GM18858 (cell line): ENCODE measurements around the gene KIF13A.
"Not testable (repeated sequence)": the region's sequence is repeated elsewhere in the genome, so short reads cannot be mapped to it uniquely, and the experiment has no call there.

Experiments
- ATAC-seq: cut with Tn5 transposase; IDR thresholded peaks from one replicate; pipeline ENCODE4 v1.9.1; 2021; ENCODE audit not compliant: unreplicated experiment

The KIF13A gene

DNA sequence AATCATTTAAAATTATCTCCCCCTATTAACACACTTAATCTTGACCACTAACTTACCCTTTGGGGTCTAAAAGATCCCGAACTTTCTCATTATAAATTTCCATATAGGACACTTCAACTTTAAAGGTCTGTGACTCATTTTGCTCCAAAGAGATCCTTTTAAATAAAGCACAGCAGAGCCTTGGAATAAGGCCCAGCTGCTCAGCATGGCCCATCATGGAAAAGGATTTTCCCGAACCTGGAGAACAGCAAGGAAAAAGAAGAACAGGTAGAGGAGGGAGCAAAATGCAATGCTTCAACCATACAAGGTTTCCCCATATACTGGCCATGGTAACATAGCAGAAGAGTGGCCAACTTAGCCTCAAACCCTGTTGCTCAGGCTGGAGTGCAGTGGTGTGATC, 132.1 kb downstream of the KIF13A start:
- ATAC-seq, result no peak

DNA sequence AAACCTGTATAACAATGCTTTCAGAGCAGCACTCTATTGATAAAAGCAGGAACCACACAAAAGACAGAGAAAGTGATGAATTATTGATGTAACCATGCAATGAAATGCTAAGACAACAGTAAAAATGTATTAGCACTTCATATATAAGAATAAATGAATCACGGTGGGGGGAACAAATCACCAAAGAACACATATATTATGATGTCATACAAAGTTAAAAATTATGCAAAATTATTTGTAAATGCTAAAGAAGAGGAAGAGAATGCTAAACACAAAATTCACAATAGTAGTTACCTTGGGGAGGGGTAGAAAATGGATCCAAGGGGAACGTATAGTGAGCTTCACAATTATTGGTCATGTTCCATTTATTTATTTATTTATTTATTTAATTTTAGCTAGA, 133.9 kb downstream of the KIF13A start:
- no peak for ATAC-seq

DNA sequence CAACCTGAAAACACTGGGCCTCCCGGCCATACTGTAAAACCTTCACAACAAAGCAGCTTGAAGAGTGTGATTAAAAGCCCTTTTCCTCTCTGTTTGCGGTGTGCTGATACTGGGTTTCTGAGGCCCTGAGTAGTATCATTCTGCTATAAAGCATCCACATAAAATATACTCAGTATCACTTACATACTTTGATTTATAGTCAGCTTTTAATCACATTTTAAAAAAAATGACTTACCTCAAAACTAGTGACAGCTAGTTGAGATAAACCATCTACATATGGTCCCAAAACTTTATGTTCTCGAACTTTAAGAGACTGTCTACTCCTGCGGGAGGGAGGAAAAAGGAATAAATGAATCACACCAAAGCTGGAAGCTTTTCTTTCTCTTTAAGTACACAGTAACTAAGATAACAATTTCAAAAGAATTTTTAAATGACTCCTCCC, 135.7 kb downstream of the KIF13A start:
- no peak for ATAC-seq

DNA sequence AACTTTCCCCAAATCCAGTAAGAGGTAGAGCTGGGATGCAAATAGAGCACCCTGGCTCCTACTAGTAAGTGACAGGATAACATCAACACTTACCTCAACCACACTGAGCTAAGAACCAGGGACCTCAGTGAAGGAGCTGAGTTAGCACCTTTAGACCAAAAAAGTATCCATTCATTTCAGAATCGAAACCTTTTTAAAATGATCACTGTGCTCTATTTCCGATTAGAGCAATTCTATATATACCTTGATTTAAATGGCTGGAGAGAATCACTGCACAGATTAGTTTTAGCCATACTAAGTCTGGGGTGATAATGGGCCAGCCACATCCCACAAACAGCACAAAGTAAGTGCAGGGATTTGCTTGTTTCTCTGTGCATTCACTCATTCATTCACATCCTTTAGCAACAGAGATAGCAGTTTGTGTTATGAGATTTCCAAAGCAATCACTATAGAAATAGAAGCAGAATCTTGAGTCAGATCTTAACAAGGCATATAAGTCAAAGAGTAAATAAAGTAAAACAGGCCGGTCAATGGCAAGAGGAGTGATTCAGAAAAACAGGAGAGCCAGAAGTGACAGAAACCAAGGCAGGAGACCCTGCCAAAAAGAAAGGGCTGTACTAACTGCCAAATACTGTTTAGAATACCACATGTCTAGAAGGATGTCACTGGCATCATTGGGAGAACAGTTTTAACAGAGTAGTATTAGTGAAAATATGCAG, 136.3 kb downstream of the KIF13A start:
- ATAC-seq, result no peak

DNA sequence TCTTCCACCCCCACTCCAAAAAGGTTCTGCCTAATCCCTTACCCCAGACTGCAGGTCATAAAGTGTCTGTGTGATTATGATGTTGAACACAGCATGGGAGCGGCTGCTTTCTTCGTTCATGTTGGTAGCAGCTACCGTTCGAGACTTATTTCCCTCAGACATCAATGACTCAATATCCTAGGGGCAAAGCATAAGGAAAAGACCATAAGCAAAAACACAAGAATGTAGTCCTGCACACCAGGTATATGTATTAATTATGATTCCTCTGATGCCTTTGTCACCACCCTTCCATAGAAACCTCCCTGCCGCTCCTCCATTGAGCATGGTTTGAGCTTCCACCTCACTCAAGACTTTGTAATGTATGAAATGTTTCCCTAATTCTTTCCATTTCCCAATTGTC, 137.2 kb downstream of the KIF13A start:
- no peak for ATAC-seq

DNA sequence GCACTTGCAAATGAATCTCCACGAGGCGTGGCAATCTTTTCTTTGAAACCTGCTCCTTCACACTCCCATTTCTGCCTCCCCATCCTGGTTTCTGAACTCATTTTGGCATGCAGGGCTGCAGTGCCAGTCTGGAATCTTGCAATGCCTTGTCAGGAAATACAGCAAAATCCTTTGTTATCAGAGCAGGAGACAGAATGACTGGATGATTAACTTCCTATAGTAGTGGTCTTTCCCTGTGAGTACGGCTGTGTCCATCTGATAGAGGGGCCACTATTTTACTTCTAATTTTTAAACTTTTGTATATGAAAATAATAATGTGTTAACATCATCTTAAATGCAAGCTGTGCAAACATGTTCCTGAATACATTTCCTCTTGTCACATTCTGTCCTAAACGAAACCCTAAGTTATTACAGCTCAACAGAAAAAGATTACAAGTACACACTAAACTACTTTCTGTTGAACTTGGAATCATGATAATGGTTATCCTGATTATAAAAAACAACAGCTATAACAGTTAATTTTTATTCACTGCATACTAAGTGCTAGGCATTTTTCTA, 140.2 kb downstream of the KIF13A start:
- no peak for ATAC-seq

DNA sequence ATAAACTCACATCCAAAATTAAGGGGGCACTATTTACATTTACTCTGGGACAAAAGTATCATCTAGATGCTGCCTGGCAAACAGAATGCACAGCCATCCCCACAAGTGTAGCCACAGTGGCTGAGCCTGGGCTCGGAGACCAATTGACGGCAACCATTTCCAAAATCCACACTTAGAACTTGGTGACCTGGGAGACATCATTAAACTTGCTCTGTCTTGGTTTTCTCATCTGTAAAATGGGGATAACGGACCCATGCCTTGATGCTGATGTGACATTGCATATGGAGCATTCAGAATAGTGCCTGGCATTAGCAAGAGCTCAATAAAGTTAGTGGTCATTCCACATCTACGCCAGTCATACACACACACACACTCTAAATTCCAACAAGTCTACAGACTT, 140.7 kb downstream of the KIF13A start:
- no peak for ATAC-seq

DNA sequence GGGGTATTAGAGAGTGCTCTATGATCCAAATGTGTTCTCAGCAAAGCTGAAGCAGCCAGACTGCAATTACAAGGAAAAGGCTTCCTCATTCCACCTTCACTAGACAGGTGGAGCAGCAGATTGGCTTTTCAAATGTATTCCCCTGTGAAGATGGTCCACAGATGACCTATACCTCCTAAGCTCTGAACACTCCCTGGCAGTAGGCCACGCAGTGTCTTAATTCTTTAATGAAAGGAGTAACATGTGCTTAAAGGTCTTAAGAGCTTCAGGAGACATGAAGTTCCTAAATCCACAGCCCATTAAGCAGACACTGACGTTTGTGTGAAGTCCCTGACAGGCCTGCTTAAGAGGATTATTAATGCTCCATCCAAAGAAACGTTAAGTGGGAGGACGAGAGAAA, 141.8 kb downstream of the KIF13A start:
- ATAC-seq, result no peak

DNA sequence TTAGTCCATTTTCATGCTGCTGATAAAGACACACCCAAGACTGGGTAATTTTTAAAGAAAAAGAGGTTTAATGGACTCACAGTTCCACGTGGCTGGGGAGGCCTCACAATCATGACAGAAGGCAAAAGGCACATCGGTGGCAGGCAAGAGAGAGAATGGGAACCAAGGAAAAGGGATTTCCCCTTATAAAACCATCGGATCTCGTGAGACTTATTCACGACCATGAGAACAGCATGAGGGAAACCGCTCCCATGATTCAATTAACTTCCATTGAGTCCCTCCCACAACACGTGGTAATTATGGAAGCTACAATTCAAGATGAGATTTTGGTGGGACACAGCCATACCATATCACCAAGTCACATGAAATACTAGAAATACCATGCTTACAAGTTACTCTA, 142.5 kb downstream of the KIF13A start:
- ATAC-seq, result not testable (repeated sequence)

DNA sequence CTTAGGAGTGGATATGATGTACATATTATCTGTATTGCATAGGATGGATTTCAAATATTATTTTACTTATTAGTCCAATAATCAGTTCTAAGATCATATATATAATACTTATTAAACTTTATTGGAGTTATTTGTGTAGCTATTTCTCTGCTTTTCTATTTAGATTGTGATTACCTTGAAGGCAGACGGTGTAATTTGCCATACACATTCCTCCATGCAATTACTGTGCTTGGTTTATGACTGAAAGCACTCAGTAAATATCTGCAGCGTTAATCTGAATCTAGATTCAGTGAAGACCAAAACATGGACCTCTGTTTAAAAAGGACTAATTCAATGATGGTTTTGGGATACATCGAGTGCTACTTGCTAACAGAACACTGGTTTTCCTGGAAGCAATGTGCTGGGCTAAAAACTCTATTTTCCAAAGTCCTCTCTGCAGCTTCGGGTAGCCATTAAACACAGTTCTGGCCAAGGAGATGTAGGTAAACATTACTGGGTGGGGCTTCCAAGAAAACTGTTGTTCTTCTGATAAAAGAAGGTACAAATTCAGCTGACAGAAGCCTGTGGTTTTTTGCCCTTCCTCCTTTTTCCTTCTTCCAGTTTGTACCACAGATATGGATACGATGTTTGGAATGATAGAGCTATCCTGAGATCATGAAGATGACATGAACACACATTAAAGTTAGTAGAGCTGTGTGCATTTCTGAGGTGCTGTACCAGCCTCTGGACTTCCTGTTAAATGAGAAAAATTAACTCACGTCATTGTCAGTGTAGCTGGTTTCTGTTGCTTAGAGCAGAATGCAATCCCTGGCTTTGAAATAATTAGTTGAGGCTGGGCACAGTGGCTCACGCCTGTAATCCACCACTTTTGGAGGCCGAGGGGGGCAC, 144.3 kb downstream of the KIF13A start:
- ATAC-seq, result no peak

DNA sequence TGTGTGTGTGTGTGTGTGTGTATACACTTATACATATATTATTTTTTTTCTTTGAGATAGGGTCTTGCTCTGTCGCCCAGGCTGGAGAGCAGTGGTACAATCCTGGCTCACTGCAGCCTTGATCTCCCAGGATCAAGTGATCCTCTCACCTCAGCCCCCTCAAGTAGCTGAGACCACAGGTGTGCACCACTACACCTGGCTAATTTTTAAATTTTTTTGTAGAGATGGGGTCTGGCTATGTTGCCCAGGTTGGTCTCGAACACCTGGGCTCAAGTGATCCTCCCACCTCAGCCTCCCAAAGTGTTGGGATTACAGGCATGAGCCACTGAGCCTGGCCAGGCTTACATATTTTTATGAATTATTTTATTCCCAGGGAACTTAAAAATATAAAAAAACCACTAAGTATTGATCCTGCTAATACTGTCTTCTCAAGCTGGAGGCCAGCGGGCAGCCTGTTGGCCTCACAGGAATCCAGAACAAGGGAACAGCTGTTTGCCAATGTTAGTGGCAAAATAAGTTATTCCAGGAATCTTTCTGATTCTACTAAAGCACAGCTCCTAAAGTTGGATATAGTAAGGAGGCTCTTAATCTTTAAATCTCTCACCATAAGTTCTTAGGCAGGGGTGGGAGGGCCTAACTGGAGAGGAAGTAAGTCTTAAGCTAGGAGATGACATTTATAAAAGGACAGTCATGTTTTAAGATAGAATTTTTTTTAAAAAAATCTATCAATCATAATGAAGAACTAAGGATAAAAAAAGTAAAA, 145.2 kb downstream of the KIF13A start:
- ATAC-seq, result no peak

DNA sequence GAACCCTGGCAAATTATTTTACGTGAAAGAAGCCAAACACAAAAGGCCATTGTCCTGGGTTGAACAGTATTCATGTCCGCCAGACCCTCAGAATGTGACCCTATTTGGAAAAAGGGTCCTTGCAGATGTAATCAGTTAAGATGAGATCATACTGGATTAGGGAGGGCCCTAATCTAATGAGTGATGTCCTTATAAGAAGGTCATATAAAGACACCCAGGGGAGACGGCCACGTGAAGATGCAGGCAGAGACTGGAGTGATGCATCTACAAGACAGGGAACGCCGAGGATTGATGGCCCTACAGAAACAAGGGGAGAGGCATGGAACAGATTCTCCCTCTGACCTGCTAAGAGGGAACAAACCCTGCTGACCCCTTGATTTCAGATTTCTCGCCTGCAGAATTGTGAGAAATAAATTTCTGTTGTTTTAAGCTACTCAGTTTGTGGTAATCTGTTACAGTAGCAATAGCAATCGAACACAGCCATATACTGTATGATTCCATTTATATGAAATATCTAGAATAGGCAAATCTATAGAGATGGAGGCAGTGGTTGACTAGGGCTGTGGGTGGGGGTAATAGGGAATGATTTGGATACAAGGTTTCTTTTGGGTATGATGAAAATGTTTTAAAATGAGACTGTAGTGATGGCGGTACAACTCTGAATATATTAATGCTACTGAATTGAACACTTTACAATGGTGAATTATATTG, 147.8 kb downstream of the KIF13A start:
- ATAC-seq, result no peak

DNA sequence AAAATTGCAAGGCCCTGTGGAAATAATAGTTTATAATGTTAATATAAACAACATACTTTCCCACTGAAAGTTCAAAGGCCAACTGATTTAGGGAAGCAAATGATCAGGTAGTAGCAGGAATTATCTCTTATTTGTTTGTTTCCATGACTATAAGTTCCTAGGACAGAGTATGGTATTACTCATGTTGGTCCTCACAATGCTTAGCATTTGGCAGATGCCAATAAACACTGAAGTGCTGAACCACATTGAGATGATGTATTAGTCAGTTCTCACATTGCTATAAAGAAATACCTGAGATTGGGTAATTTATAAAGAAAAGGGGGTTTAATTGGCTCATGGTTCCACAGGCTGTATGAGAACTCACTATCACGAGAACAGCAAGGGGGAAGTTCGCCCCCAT, 151.1 kb downstream of the KIF13A start:
- ATAC-seq, result no peak

DNA sequence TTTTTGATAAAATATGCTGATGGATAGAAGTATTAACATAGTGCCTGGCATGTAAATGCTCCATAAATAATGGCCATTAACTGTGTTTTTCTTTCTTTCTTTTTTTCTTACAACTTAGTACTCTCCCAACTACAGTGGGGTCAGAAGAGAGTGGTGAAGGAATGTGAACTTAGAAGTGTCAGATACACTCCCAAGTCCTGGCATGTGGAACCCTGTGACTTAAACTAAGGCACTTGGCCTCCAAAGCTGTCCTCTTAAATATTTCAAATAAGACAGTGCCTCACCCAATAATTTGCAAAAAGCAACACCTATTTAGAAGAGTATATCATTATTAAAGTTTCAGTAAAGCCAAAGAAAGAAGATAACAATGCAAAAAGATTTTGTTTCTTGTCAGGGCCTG, 151.7 kb downstream of the KIF13A start:
- ATAC-seq, result no peak

DNA sequence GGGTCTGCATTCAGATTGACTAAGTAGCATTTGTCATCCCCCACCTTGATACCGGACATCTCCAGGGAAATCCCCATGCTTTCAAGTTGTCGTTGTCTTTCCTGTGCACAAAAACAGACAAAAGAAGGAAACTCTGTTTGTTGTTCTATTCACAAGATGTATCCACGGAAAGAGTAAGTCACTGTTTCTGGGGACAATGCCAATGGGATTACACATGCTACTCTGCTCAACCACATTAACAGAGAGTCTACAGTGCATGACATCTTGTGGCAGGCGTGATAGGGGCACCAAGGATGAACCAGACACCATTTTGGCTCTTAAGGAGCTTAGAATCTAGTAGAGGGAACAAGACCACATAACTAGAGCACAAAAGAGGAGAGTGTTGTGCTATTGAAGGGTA, 156.3 kb downstream of the KIF13A start:
- no peak for ATAC-seq

DNA sequence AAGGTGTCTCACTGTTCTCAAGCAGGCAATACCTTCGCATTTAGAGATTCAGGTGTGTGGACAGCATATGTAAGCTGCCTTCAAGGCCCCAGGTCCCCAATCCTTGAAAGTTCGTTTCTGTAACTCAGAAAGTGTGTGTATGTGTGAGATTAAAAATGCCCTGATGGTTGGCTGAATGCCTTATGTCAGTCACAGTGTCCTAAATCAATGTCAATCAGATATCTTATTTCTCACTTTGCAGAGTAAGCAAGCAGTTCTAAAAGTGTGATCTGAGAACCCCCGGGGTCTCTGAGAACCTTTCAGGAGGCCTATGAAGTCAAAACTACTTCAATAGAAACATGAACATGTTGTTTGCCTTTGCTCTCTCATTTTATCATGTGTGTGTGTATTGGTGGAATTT, 157.5 kb downstream of the KIF13A start:
- ATAC-seq, result no peak

DNA sequence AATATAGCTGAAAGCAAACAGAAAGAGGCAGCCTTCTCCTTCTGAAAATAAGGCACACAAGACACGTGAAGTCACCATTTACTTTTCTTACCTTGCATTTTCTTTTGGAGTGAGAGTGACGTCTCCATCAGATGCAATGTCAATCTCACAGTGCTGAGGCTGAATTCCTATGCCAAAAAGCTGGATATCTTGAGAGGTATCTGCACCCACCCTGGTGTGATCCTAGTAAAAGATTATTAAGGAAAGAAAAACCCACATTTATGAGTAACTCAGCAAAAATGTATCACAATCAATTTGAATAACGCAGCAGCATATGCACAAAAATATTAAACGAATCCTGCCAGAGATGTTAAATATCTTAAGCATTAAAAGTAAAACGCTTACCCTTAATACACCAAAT, 159.3 kb downstream of the KIF13A start:
- ATAC-seq, result no peak

DNA sequence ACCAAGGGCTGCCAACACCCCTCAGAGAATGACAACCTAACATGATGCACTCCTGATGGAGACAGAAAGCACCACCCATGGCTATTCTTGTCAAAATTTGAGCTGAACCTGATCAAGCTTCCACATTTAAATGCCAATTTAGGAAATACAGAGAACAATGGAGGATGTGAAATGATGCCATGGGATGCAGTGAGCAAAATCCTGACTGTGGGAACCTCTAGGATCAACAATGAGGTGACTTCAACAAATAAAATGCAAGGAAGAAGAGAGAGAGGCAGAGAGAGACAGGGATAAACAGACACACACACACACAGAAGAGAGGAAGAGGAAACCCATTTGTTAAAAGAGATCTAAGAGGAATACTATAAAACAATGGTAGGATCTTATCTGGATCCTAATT, 161.1 kb downstream of the KIF13A start:
- no peak for ATAC-seq

DNA sequence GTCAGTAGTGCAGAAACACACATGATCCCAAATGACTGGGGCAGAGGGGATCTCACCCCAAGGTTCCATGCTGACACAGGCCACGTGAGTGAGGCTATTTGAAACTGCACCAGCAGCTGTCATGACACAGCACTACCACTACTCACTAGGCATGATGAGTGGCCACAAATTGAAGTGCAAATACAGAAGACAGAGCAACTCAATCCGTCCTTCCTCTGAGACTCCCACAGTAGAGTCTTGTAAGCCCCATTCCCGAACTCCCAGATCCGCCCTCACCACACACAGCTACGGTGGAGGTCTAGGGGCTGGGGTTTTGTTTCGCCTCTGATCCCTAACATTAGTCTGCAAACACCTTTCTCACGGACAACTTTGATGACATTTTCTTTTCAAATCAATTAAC, 167.4 kb downstream of the KIF13A start:
- ATAC-seq, result no peak

DNA sequence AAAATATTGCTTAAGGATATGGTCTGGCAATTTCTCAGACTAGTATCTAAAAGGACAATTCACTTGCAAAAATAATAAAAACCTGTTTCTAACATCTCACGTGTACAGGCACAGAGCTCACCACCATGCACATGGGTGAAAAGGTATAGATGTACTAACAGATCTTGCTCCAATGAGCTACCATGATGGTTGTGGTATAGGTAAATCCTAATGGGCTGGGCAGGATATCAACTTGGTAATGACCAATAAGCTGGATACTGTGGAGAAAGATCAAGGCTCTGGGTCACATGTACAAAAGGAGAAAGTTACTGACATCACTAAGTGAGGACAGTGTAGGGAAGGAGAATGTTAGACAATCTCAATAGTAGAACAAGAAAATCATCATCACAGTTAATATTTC, 169.7 kb downstream of the KIF13A start:
- ATAC-seq, result no peak
